Tibial nerve (tissue), 4 donors: Measurements from ENCODE around the gene CINP.

Source experiments
- EP300 ChIP-seq, 2 donors: sonication (generic); formaldehyde crosslinking; IDR thresholded peaks; one replicate each; pipeline ENCODE4 v1.6.1; 2017; ENCODE audit warnings: antibody characterized with exemption in 2 of 2, mild to moderate bottlenecking in 1 of 2
- POLR2A ChIP-seq, 2 donors: fragments of 450-650 bp; IDR thresholded peaks; one replicate each; pipeline ENCODE4 v1.6.1; 2017; ENCODE audit warnings: antibody characterized with exemption in 2 of 2, mild to moderate bottlenecking in 2 of 2, moderate library complexity in 2 of 2
- TF ChIP-seq, protein P1 (sequence below), 5 experiments: fragments of 200-600 bp in 3 of 5; fragments of 450-650 bp in 2 of 5; sonication (generic) in 3 of 5; IDR thresholded peaks; one replicate each; pipeline ENCODE4 v1.5.1; 2016 to 2019; ENCODE audit warnings: antibody characterized with exemption in 5 of 5, mild to moderate bottlenecking in 3 of 5, moderate library complexity in 2 of 5

DNA sequence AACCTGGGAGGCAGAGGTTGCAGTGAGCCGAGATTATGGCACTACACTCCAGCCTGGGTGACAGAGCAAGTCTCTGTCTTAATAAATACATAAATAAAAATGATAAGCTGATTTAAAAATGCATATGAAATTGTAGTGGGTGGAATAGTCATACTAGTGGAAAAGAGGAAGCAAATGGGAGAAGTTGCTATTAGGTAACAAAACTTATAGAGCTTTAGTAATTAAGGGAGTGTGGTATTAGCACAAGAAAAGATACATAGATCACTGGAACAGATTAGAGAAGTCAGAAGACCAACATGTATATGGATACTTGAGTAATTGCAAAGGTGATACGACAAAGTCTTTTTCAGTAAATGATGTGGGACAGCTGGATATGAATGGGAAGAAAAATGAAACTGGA lies 26.6 kb upstream of the CINP start:
- TF ChIP-seq, protein P1, sequence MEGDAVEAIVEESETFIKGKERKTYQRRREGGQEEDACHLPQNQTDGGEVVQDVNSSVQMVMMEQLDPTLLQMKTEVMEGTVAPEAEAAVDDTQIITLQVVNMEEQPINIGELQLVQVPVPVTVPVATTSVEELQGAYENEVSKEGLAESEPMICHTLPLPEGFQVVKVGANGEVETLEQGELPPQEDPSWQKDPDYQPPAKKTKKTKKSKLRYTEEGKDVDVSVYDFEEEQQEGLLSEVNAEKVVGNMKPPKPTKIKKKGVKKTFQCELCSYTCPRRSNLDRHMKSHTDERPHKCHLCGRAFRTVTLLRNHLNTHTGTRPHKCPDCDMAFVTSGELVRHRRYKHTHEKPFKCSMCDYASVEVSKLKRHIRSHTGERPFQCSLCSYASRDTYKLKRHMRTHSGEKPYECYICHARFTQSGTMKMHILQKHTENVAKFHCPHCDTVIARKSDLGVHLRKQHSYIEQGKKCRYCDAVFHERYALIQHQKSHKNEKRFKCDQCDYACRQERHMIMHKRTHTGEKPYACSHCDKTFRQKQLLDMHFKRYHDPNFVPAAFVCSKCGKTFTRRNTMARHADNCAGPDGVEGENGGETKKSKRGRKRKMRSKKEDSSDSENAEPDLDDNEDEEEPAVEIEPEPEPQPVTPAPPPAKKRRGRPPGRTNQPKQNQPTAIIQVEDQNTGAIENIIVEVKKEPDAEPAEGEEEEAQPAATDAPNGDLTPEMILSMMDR (IDR thresholded peaks at IDR 0.05): no peak
- TF ChIP-seq POLR2A (IDR thresholded peaks at IDR 0.05): no peak
- no peak for TF ChIP-seq EP300 (IDR thresholded peaks at IDR 0.05)
